NB4 (cell line): ENCODE results near the gene SRC.
"Not testable (repeated sequence)": the region's sequence is repeated elsewhere in the genome, so short reads cannot be mapped to it uniquely, and the experiment has no call there.

ENCODE experiments used
- DNase-seq: peaks from one replicate; pipeline ENCODE4 v3.0.0; 2010; ENCODE audit warnings: low read depth
- H3K4me3 ChIP-seq: one replicate; pipeline ENCODE4 v1.5.1; 2011; ENCODE audit warnings: mild to moderate bottlenecking, low read depth, low read length, moderate library complexity
- MYC ChIP-seq: IDR thresholded peaks from 2 replicates; pipeline ENCODE4 v1.6.1; 2011; ENCODE audit warnings: low read depth, low read length
- POLR2A ChIP-seq: IDR thresholded peaks from 2 replicates; pipeline ENCODE4 v1.6.1; 2011; ENCODE audit warnings: mild to moderate bottlenecking; ENCODE audit not compliant: insufficient read length; ENCODE audit errors: extremely low read depth
- TF ChIP-seq, protein P1 (sequence below): IDR thresholded peaks from one replicate; pipeline ENCODE4 v1.5.1; 2012; ENCODE audit warnings: low read depth, low read length
- TF ChIP-seq, protein P2 (sequence below): IDR thresholded peaks from 2 replicates; pipeline ENCODE4 v1.6.1; 2011; ENCODE audit warnings: low read depth, low read length

Gene SRC

GRCh38 chr20:37336369-37337207 lies 9.4 kb upstream of the SRC start:
- DNase-seq, result peak; percentile 98
- peak; percentile 54; the same call in 1 of the 2 replicates for TF ChIP-seq MYC
- TF ChIP-seq, protein P1, sequence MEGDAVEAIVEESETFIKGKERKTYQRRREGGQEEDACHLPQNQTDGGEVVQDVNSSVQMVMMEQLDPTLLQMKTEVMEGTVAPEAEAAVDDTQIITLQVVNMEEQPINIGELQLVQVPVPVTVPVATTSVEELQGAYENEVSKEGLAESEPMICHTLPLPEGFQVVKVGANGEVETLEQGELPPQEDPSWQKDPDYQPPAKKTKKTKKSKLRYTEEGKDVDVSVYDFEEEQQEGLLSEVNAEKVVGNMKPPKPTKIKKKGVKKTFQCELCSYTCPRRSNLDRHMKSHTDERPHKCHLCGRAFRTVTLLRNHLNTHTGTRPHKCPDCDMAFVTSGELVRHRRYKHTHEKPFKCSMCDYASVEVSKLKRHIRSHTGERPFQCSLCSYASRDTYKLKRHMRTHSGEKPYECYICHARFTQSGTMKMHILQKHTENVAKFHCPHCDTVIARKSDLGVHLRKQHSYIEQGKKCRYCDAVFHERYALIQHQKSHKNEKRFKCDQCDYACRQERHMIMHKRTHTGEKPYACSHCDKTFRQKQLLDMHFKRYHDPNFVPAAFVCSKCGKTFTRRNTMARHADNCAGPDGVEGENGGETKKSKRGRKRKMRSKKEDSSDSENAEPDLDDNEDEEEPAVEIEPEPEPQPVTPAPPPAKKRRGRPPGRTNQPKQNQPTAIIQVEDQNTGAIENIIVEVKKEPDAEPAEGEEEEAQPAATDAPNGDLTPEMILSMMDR, result no peak
- TF ChIP-seq, protein P2, sequence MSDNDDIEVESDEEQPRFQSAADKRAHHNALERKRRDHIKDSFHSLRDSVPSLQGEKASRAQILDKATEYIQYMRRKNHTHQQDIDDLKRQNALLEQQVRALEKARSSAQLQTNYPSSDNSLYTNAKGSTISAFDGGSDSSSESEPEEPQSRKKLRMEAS, result peak; percentile 51; the same call in 1 of the 2 replicates
- no peak overlapping the region for H3K4me3 ChIP-seq

GRCh38 chr20:37337208-37337991 lies 8.5 kb upstream of the SRC start:
- TF ChIP-seq MYC (no peak), POLR2A (no peak)
- TF ChIP-seq, protein P2, result no peak
- TF ChIP-seq, protein P1, result no peak
- peak; percentile 50 for DNase-seq
- no peak overlapping the region for H3K4me3 ChIP-seq

DNA sequence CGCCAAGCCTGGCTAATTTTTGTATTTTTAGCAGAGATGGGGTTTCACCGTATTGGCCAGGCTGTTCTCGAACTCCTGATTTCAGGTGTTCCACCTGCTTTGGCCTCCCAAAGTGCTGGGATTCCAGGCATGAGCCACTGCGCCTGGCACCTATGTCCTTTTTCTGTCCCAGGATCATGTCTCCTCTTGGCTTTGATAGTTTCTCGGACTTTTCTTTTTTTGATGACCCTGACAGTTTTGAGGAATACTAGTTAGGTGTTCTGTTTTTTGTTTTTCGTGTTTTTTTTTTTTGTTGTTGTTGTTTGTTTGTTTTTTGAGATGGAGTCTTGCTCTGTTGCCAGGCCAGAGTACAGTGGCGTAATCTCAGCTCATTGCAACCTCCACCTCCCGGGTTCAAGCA lies 7.6 kb upstream of the SRC start:
- not testable (repeated sequence) for H3K4me3 ChIP-seq, DNase-seq

DNA sequence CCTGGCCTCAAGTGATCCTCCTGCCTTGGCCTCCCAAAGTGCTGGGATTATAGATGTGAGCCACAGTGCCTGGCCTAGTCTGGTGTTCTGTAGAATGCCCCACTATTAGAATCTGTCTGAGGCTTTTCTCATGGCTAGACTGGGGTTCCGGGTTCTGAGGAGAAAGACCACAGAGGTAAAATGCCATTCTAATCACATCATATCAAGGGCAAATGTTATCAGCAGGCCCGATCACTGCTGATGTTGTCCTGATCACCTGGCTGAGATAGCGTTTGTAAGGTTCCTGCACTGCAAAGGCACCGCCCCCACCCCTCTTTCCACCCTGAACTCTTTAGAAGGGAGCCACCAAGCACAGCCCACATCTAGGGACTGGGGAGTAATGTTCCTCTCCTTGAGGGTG lies 6.7 kb upstream of the SRC start:
- no peak for DNase-seq

DNA sequence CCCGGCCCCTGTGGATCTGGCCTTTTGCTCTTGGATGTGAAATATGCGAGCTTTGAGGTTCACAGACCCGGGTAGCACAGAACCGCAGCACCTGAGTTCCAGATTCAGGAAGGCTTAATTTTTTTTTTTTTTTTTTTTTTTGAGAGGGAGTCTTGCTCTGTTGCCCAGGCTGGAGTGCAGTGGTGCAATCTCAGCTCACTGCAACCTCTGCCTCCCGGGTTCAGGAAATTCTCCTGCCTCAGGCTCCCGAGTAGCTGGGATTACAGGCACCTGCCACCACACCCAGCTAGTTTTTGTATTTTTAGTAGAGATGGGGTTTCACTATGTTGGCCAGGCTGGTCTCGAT lies 6.2 kb upstream of the SRC start:
- not testable (repeated sequence) for H3K4me3 ChIP-seq, DNase-seq

More for the DNA sequence above, 6.7 kb upstream of the SRC start:
- TF ChIP-seq, protein P2, result no peak
- no peak overlapping the region for H3K4me3 ChIP-seq

DNA sequence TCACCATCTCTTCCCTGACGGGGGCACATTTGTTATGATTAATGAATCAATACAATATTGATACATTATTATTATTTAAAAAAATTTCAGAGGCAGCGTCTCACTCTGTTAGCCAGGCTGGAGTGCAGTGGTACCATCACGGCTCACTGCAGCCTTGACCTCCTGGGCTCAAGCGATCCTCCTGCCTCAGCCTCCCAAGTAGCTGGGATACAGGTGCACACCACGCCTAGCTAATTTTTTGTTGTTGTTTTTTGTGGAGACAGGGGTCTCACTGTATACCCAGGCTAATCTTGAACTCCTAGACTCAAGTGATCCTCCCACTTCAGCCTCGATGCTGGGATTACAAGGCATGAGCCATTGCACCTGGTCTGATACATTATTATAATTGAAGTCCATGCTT lies 4.9 kb upstream of the SRC start:
- no peak for TF ChIP-seq MYC
- TF ChIP-seq POLR2A, result no peak
- TF ChIP-seq, protein P2, result no peak
- TF ChIP-seq, protein P1, result no peak
- H3K4me3 ChIP-seq, result no peak overlapping the region
- no peak for DNase-seq

- TF ChIP-seq MYC, result no peak
- TF ChIP-seq, protein P1, result no peak
- TF ChIP-seq, protein P2, result no peak
- DNase-seq, result no peak
- H3K4me3 ChIP-seq, result no peak overlapping the region
These were observed 4.3 kb upstream of the SRC start for GRCh38 chr20:37341632-37342031.
